Fibroblast of lung (primary cell): ENCODE results near the gene LIPA. TPM values are rescaled to one million over a fixed set of nuclear protein-coding genes. Genes with fewer than 3 reads are reported as not detected.

Experiments used
- DNase-seq, 2 donors: peaks; one replicate each; pipeline versions ENCODE4 v3.0.0 to v3.0.0-alpha.2; 2010; ENCODE audit warnings: low read depth in 2 of 2
- H2AFZ ChIP-seq: 2 replicates; pipeline ENCODE4 v1.5.1; 2012; ENCODE audit warnings: low read length, control low read depth, inconsistent platforms
- H3K27ac ChIP-seq: 2 replicates; pipeline ENCODE4 v1.5.1; 2011; ENCODE audit warnings: low read length, control low read depth; ENCODE audit not compliant: insufficient read depth
- H3K27me3 ChIP-seq: 2 replicates; pipeline ENCODE4 v1.5.1; 2011; ENCODE audit warnings: mild to moderate bottlenecking, low read length; ENCODE audit not compliant: control insufficient read depth, insufficient read depth
- H3K36me3 ChIP-seq: 2 replicates; pipeline ENCODE4 v1.5.1; 2011; ENCODE audit warnings: low read length; ENCODE audit not compliant: control insufficient read depth, insufficient read depth
- H3K4me1 ChIP-seq: 2 replicates; pipeline ENCODE4 v1.5.1; 2011; ENCODE audit warnings: low read length; ENCODE audit not compliant: control insufficient read depth, insufficient read depth; ENCODE audit errors: extremely low read depth
- H3K4me2 ChIP-seq: 2 replicates; pipeline ENCODE4 v1.5.1; 2011; ENCODE audit warnings: low read length, control low read depth; ENCODE audit not compliant: insufficient read depth; ENCODE audit errors: extremely low read depth
- H3K4me3 ChIP-seq, 4 experiments: fragments of 200-600 bp in 1 of 4; sonication (generic) in 1 of 4; replicated peaks in 1 of 4; 2 replicates each; pipeline ENCODE4 v1.5.1; 2011 to 2016; ENCODE audit warnings: low read length in 4 of 4, low read depth in 3 of 4, mild to moderate bottlenecking in 3 of 4, control low read depth in 2 of 4, inconsistent platforms in 1 of 4, mixed read lengths in 1 of 4; ENCODE audit not compliant: insufficient read depth in 1 of 4; ENCODE audit errors: control extremely low read depth in 1 of 4
- H3K79me2 ChIP-seq: 2 replicates; pipeline ENCODE4 v1.5.1; 2012; ENCODE audit warnings: mild to moderate bottlenecking, low read length, inconsistent platforms; ENCODE audit not compliant: control insufficient read depth, insufficient read depth
- H3K9ac ChIP-seq: 2 replicates; pipeline ENCODE4 v1.5.1; 2011; ENCODE audit warnings: mild to moderate bottlenecking, low read length, control low read depth; ENCODE audit not compliant: insufficient read depth
- H3K9me3 ChIP-seq: 2 replicates; pipeline ENCODE4 v1.5.1; 2012; ENCODE audit warnings: low read depth, low read length; ENCODE audit not compliant: control insufficient read depth, insufficient read depth
- H4K20me1 ChIP-seq: 2 replicates; pipeline ENCODE4 v1.5.1; 2011; ENCODE audit warnings: low read length; ENCODE audit not compliant: control insufficient read depth, insufficient read depth; ENCODE audit errors: extremely low read depth
- CTCF ChIP-seq, 2 donors: IDR thresholded peaks in 1 of 2; conservative IDR thresholded peaks in 1 of 2; 1 replicate in 1 of 2; 2 replicates in 1 of 2; pipeline ENCODE4 v1.5.1; 2011 to 2012; ENCODE audit warnings: low read length in 2 of 2, control low read depth in 1 of 2, inconsistent platforms in 1 of 2, low read depth in 1 of 2, mild to moderate bottlenecking in 1 of 2
- EZH2 ChIP-seq: IDR thresholded peaks from 2 replicates; pipeline ENCODE4 v1.5.1; 2012; ENCODE audit warnings: low read length, control low read depth, mild to moderate bottlenecking; ENCODE audit errors: missing control alignments
- polyA plus RNA-seq, 2 donors: library from polyadenylated mRNA; depleted of rRNA in 1 of 2; stranded (reverse) in 1 of 2; unstranded in 1 of 2; fragments of >200 nt; gene quantifications; 2 replicates each; pipeline ENCODE4 v1.2.1, GENCODE V29; 2011 to 2012; ENCODE audit warnings: missing spikeins in 1 of 2
- total RNA-seq: library from RNA; depleted of rRNA; stranded (reverse); fragments of >200 nt; gene quantifications from 2 replicates; pipeline ENCODE4 v1.2.1, GENCODE V29; 2014

LIPA gene
- total and polyA plus RNA-seq, 2 donors (not counting 1 experiment from before 2014, with no cell fraction given) = 72.3 to 105 TPM

DNA sequence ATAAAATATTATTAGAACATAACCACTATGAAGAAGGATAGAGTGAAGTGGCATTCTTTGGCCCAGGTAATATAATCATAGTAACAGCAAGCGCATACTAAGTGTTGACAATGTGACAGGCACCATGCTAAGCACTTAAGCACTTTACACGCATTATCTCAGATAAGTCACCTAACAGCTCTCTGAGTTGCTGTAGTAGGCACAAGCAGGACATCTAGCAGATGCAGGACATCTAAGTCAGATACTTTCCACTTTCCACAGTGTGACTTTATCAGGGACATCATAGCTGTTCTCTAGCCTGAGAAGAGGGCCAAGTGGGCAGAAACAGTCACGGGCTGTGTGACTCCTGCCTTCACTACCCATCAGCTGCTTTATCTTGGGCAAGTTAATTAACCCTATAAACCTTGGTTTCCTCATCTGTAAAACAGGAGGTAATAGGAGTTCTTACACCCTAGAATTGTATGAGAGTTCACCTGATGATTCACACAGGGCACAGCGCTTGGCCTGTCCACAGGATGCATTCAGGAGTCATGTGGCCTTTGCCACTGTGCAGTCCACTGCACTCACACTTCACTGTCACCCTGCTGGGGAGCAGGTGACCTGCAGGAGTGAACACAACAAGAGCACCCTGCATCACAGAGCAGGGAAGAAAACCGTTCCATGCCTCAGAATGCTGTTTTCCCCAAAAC is 12.5 kb downstream of the LIPA start:
- H3K9ac ChIP-seq = no peak overlapping the region
- no peak overlapping the region for H2AFZ ChIP-seq
- H3K4me3 ChIP-seq = no peak overlapping the region
- no peaks in the 10 kb centered on the region for H3K4me1 ChIP-seq
- TF ChIP-seq CTCF (conservative IDR thresholded peaks at IDR 0.05 in 1 of 2, IDR thresholded peaks at IDR 0.05 in 1 of 2; ENCODE audit: low read depth in 1 of 2, low read length in 2 of 2) (no peak), EZH2 (no peak)
- no peaks in the 10 kb centered on the region for H3K36me3 ChIP-seq
- no peaks in the 10 kb centered on the region for H3K9me3 ChIP-seq
- H3K27me3 ChIP-seq = no peaks in the 10 kb centered on the region
- no peaks in the 10 kb centered on the region for H3K79me2 ChIP-seq
- H3K27ac ChIP-seq = no peak overlapping the region
- H3K4me2 ChIP-seq = no peak overlapping the region
- H4K20me1 ChIP-seq = no peaks in the 10 kb centered on the region
- no peak for DNase-seq

- Histone ChIP-seq H3K9ac (no peak overlapping the region), H2AFZ (no peak overlapping the region), H3K9me3 (no peaks in the 10 kb centered on the region), H3K36me3 (no peaks in the 10 kb centered on the region), H3K4me1 (no peaks in the 10 kb centered on the region), H3K79me2 (no peaks in the 10 kb centered on the region), H3K4me2 (no peak overlapping the region), H3K27me3 (no peaks in the 10 kb centered on the region), H3K4me3 (no peak overlapping the region), H4K20me1 (no peaks in the 10 kb centered on the region), H3K27ac (no peak overlapping the region)
- no peak for DNase-seq
- TF ChIP-seq CTCF (conservative IDR thresholded peaks at IDR 0.05 in 1 of 2, IDR thresholded peaks at IDR 0.05 in 1 of 2; ENCODE audit: low read depth in 1 of 2, low read length in 2 of 2) (no peak), EZH2 (no peak)
Measured at GRCh38 chr10:89237849-89238248, 13.7 kb downstream of the LIPA start.

DNA sequence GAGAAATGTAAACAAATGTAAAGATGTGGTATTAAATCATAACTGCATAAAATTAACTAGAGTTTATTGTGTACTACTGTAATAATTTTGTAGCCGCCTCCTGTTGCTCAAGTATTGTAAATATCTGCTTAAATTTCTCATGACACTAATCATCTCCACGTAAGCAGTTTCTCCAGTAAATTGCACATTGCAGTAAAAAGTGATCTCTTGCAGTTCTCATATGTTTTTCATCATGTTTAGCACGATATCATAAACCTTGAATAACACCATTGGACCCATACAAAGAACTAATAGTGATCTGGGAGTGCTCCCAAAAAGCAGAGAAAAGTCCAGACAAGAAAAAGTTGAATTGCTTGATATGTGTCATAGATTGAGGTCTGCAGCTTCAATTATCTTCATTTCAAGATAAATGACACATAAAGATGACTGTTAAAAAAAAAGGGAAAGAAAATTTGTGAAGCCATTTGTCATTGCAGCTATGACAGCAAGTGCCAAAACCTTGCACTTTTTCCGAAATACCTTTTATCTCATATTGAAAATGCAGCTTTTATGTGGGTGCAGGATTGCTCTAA is 15.3 kb downstream of the LIPA start:
- Histone ChIP-seq H3K4me2 (no peak overlapping the region), H3K9me3 (no peaks in the 10 kb centered on the region), H3K79me2 (no peaks in the 10 kb centered on the region), H3K36me3 (no peaks in the 10 kb centered on the region), H3K27me3 (no peaks in the 10 kb centered on the region), H3K4me3 (no peak overlapping the region), H3K4me1 (no peaks in the 10 kb centered on the region), H3K9ac (no peak overlapping the region), H2AFZ (no peak overlapping the region), H4K20me1 (no peaks in the 10 kb centered on the region), H3K27ac (no peak overlapping the region)
- no peak for TF ChIP-seq EZH2
- no peak for TF ChIP-seq CTCF (conservative IDR thresholded peaks at IDR 0.05 in 1 of 2, IDR thresholded peaks at IDR 0.05 in 1 of 2; ENCODE audit: low read depth in 1 of 2, low read length in 2 of 2)
- peak in 1 of 2 donors; percentile 19 for DNase-seq
